K562 (cell line): ENCODE measurements around the gene RPP21. TPM values are rescaled to one million over a fixed set of nuclear protein-coding genes. Genes with fewer than 3 reads are reported as not detected.

Experiments
- ARID1B ChIP-seq: fragments of 450-650 bp; IDR thresholded peaks from 2 replicates; pipeline ENCODE4 v1.6.1; 2016; ENCODE audit warnings: antibody characterized with exemption, mild to moderate bottlenecking, inconsistent platforms
- BCL6 ChIP-seq: fragments of 250-450 bp; sonication (Bioruptor Pico); IDR thresholded peaks from 2 replicates; pipeline ENCODE4 v1.4.0; 2020
- CAMTA2 ChIP-seq: fragments of 250-450 bp; sonication (Bioruptor Pico); conservative IDR thresholded peaks from 2 replicates; pipeline ENCODE4 v1.5.1; 2022
- CREM ChIP-seq: IDR thresholded peaks from 2 replicates; pipeline ENCODE4 v1.6.1; 2014; ENCODE audit warnings: antibody characterized with exemption, low read depth
- DDX20 ChIP-seq: fragments of 450-650 bp; IDR thresholded peaks from 2 replicates; pipeline ENCODE4 v1.6.1; 2016; ENCODE audit warnings: missing genetic modification characterization, low read depth, mild to moderate bottlenecking, missing compliant biosample characterization, moderate library complexity
- ELK1 ChIP-seq: sonication (generic); formaldehyde crosslinking; IDR thresholded peaks from 2 replicates; pipeline ENCODE4 v1.8.1; 2022; ENCODE audit warnings: missing genetic modification reagents
- FOSL1 ChIP-seq: fragments of 200-800 bp; sonication (Bioruptor generic); conservative IDR thresholded peaks from 2 replicates; pipeline ENCODE4 v1.6.1; 2016; ENCODE audit warnings: missing genetic modification characterization, missing compliant biosample characterization
- GATAD2A ChIP-seq: fragments of 450-650 bp; IDR thresholded peaks from 2 replicates; pipeline ENCODE4 v1.6.1; 2017
- KDM1A ChIP-seq, 2 experiments: fragments of 450-650 bp; IDR thresholded peaks; 2 replicates each; pipeline ENCODE4 v1.6.1; 2016; ENCODE audit warnings: mild to moderate bottlenecking in 2 of 2
- MCM3 ChIP-seq: fragments of 450-650 bp; IDR thresholded peaks from 2 replicates; pipeline ENCODE4 v1.6.1; 2016
- MIER1 ChIP-seq: fragments of 450-650 bp; IDR thresholded peaks from 2 replicates; pipeline ENCODE4 v1.6.1; 2016; ENCODE audit warnings: antibody characterized with exemption, mild to moderate bottlenecking, low read depth
- MNT ChIP-seq, 2 experiments: fragments of 450-650 bp; conservative IDR thresholded peaks; 2 replicates each; pipeline ENCODE4 v1.6.1; 2017; ENCODE audit warnings: mild to moderate bottlenecking in 2 of 2, moderate library complexity in 2 of 2
- MXI1 ChIP-seq: IDR thresholded peaks from 2 replicates; pipeline ENCODE4 v1.6.1; 2011; ENCODE audit warnings: low read depth, mild to moderate bottlenecking, improper control_type of control experiment, low read length
- NFYB ChIP-seq: IDR thresholded peaks from 2 replicates; pipeline ENCODE4 v1.6.1; 2011; ENCODE audit warnings: mild to moderate bottlenecking, moderate library complexity; ENCODE audit not compliant: insufficient read length; ENCODE audit errors: extremely low read depth
- NONO ChIP-seq, 2 experiments: fragments of 200-400 bp in 1 of 2; fragments of 450-650 bp in 1 of 2; formaldehyde crosslinking in 1 of 2; IDR thresholded peaks; 2 replicates each; pipeline ENCODE4 v1.6.1; 2017; ENCODE audit warnings: low read depth in 2 of 2, mild to moderate bottlenecking in 2 of 2, moderate library complexity in 2 of 2, low read length in 1 of 2
- PHF20 ChIP-seq: fragments of 450-650 bp; IDR thresholded peaks from 2 replicates; pipeline ENCODE4 v1.6.1; 2018; ENCODE audit not compliant: partially characterized antibody
- PHF21A ChIP-seq: fragments of 450-650 bp; IDR thresholded peaks from 2 replicates; pipeline ENCODE4 v1.6.1; 2017; ENCODE audit warnings: low read depth, borderline replicate concordance
- RAD51 ChIP-seq: fragments of 450-650 bp; IDR thresholded peaks from 2 replicates; pipeline ENCODE4 v1.7.1; 2016; ENCODE audit warnings: low read depth, mild to moderate bottlenecking, borderline replicate concordance
- SFPQ ChIP-seq: fragments of 200-400 bp; formaldehyde crosslinking; IDR thresholded peaks from 2 replicates; pipeline ENCODE4 v1.6.1; 2017; ENCODE audit warnings: mild to moderate bottlenecking, low read depth, low read length, moderate library complexity
- SMAD2 ChIP-seq: fragments of 150-350 bp; IDR thresholded peaks from 2 replicates; pipeline ENCODE4 v1.6.1; 2014; ENCODE audit warnings: low read depth, mild to moderate bottlenecking, low read length
- SMARCA4 ChIP-seq: fragments of 450-650 bp; IDR thresholded peaks from 2 replicates; pipeline ENCODE4 v1.6.1; 2016
- SRSF9 ChIP-seq: fragments of 200-400 bp; formaldehyde crosslinking; IDR thresholded peaks from 2 replicates; pipeline ENCODE4 v1.6.1; 2017; ENCODE audit warnings: low read depth, low read length, borderline replicate concordance
- TAF9B ChIP-seq: fragments of 450-650 bp; IDR thresholded peaks from 2 replicates; pipeline ENCODE4 v1.6.1; 2018; ENCODE audit warnings: mild to moderate bottlenecking; ENCODE audit not compliant: partially characterized antibody
- TEAD1 ChIP-seq, 2 experiments: fragments of 450-650 bp in 1 of 2; sonication (generic) in 1 of 2; formaldehyde crosslinking; IDR thresholded peaks; 2 replicates each; pipeline versions ENCODE4 v1.4.0 to v1.8.0; 2020 to 2022; ENCODE audit warnings: mild to moderate bottlenecking in 2 of 2, missing genetic modification reagents in 1 of 2
- ZNF395 ChIP-seq: fragments of 200-800 bp; sonication (Bioruptor generic); IDR thresholded peaks from 2 replicates; pipeline ENCODE4 v1.6.1; 2017; ENCODE audit warnings: missing genetic modification characterization, missing compliant biosample characterization
- ZNF41 ChIP-seq: fragments of 250-450 bp; sonication (Bioruptor Pico); conservative IDR thresholded peaks from 2 replicates; pipeline ENCODE4 v1.4.0; 2020; ENCODE audit warnings: mild to moderate bottlenecking
- polyA plus RNA-seq, 8 experiments: library from polyadenylated mRNA; depleted of rRNA in 4 of 8; stranded (reverse) in 5 of 8; unstranded in 3 of 8; fragments of >200 nt; fragmentation: Nextera tagmentation in 2 of 8; fragmentation: Illumina TruSeq in 1 of 8; extraction: Ambion mirVana in 2 of 8; extraction: Trizol in 1 of 8; gene quantifications; 2 replicates each; pipeline versions ENCODE4 v1.2.1 to v1.2.3, GENCODE V29; 2011 to 2014; ENCODE audit warnings: inconsistent platforms in 1 of 8, missing spikeins in 1 of 8
- total RNA-seq, 7 experiments: library from RNA; depleted of rRNA in 6 of 7; stranded (reverse); fragments of >200 nt in 6 of 7; fragmentation: Illumina TruSeq in 2 of 7; extraction: Trizol in 2 of 7; gene quantifications; 2 replicates each; pipeline versions ENCODE4 v1.2.1 to v1.2.3, GENCODE V29; 2011 to 2021; ENCODE audit warnings: low replicate concordance in 1 of 7

The RPP21 gene
- total and polyA plus RNA-seq, 9 of the 15 experiments (the other 6 are each of a cell fraction or from before 2014, with no cell fraction given), result 62.1 to 362 (median 166) TPM

GRCh38 chr6:30340589-30341054 lies 4.3 kb upstream of the RPP21 start (continued):
- TF ChIP-seq ARID1B (peak; percentile 88), SFPQ (no peak), TAF9B (no peak), ZNF41 (CRISPR knock-in tag) (no peak), FOSL1 (tag) (peak; percentile 95), PHF21A (no peak), MCM3 (no peak), PHF20 (no peak), SMAD2 (no peak), SMARCA4 (peak; percentile 91), ELK1 (CRISPR knock-in tag) (no peak), KDM1A (IDR thresholded peaks at IDR 0.05) (peak; percentile 25 to 38; a peak in 3 of 4 replicates), MIER1 (no peak), NFYB (no peak), SRSF9 (no peak), GATAD2A (no peak), DDX20 (tag) (no peak), TEAD1 (CRISPR knock-in tag; IDR thresholded peaks at IDR 0.05) (no peak), MXI1 (no peak), RAD51 (no peak), ZNF395 (CRISPR knock-in tag) (no peak; the same call in 1 of the 2 replicates), CREM (peak; percentile 44; the same call in 1 of the 2 replicates), CAMTA2 (CRISPR knock-in tag) (no peak), BCL6 (CRISPR knock-in tag) (no peak), NONO (IDR thresholded peaks at IDR 0.05; ENCODE audit: low read depth in 2 of 2, low read length in 1 of 2) (peak in 1 of 2 experiments; percentile 27; a peak in 1 of 4 replicates), MNT (conservative IDR thresholded peaks at IDR 0.05) (no peak)
